SK-N-SH treated with all-trans-retinoic acid at 6 μM for 48 hours (cell line): ENCODE measurements around the gene CACNA1C.

Experiments used
- CREB5 ChIP-seq: fragments of 250-450 bp; sonication (Bioruptor Pico); IDR thresholded peaks from 2 replicates; pipeline ENCODE4 v1.5.1; 2020; ENCODE audit warnings: low read depth, mild to moderate bottlenecking, moderate library complexity
- CSDC2 ChIP-seq: fragments of 250-450 bp; sonication (Bioruptor Pico); IDR thresholded peaks from 2 replicates; pipeline ENCODE4 v1.5.0; 2020; ENCODE audit warnings: mild to moderate bottlenecking, moderate library complexity
- CSRNP3 ChIP-seq: fragments of 250-450 bp; sonication (Bioruptor Pico); IDR thresholded peaks from 2 replicates; pipeline ENCODE4 v1.5.1; 2021; ENCODE audit warnings: mild to moderate bottlenecking, moderate library complexity
- ISL1 ChIP-seq: fragments of 250-450 bp; sonication (Bioruptor Pico); IDR thresholded peaks from 2 replicates; pipeline ENCODE4 v2.1.2; 2022; ENCODE audit warnings: mild to moderate bottlenecking, moderate library complexity
- POU6F1 ChIP-seq: fragments of 250-450 bp; sonication (Bioruptor Pico); IDR thresholded peaks from 2 replicates; pipeline ENCODE4 v1.8.0; 2021; ENCODE audit warnings: low read depth, mild to moderate bottlenecking, moderate library complexity, borderline replicate concordance
- RARB ChIP-seq: fragments of 250-450 bp; sonication (Bioruptor Pico); IDR thresholded peaks from 2 replicates; pipeline ENCODE4 v1.8.0; 2021; ENCODE audit warnings: mild to moderate bottlenecking, moderate library complexity
- TCF4 ChIP-seq: fragments of 250-450 bp; sonication (Bioruptor Pico); IDR thresholded peaks from 2 replicates; pipeline ENCODE4 v1.8.0; 2021; ENCODE audit warnings: mild to moderate bottlenecking, moderate library complexity, borderline replicate concordance
- ZFP30 ChIP-seq: fragments of 450-650 bp; formaldehyde crosslinking; IDR thresholded peaks from 2 replicates; pipeline ENCODE4 v1.5.0; 2022; ENCODE audit warnings: mild to moderate bottlenecking, moderate library complexity
- ZNF70 ChIP-seq: fragments of 450-650 bp; formaldehyde crosslinking; IDR thresholded peaks from 2 replicates; pipeline ENCODE4 v1.5.0; 2020; ENCODE audit warnings: mild to moderate bottlenecking, moderate library complexity

- no peak for TF ChIP-seq CSRNP3 (CRISPR knock-in tag)
- TF ChIP-seq ZNF70 (CRISPR knock-in tag): no peak
- TF ChIP-seq CREB5 (CRISPR knock-in tag): no peak
- no peak for TF ChIP-seq POU6F1 (CRISPR knock-in tag)
- TF ChIP-seq CSDC2 (CRISPR knock-in tag): no peak
- TF ChIP-seq TCF4 (CRISPR knock-in tag): no peak
- TF ChIP-seq RARB (CRISPR knock-in tag): no peak
- no peak for TF ChIP-seq ISL1 (CRISPR knock-in tag)
- TF ChIP-seq ZFP30 (CRISPR knock-in tag): no peak
These were observed 526.0 kb downstream of the CACNA1C start for GRCh38 chr12:2578772-2579171.
